Osteocyte (in vitro differentiated cells): Measurements from ENCODE around the gene SLC66A1. TPM values are rescaled to one million over a fixed set of nuclear protein-coding genes. Genes with fewer than 3 reads are reported as not detected.
A peak's percentile ranks its signal among the peaks of the same experiment; 100 is the strongest.

ENCODE experiments used
- DNase-seq: peaks from one replicate; pipeline ENCODE4 v3.0.0; 2021; ENCODE audit warnings: mixed read lengths; ENCODE audit not compliant: unreplicated experiment; ENCODE audit errors: extremely low spot score
- H3K27ac Mint-ChIP-seq: one replicate; pipeline ENCODE4 v1.8.0; 2021; ENCODE audit warnings: mild to moderate bottlenecking, mixed read lengths; ENCODE audit not compliant: unreplicated experiment
- H3K27me3 Mint-ChIP-seq: one replicate; pipeline ENCODE4 v1.8.0; 2021; ENCODE audit warnings: mixed read lengths; ENCODE audit not compliant: unreplicated experiment
- H3K36me3 Mint-ChIP-seq: one replicate; pipeline ENCODE4 v1.8.0; 2021; ENCODE audit warnings: mixed read lengths; ENCODE audit not compliant: unreplicated experiment
- H3K4me1 Mint-ChIP-seq: one replicate; pipeline ENCODE4 v1.8.0; 2021; ENCODE audit warnings: mixed read lengths; ENCODE audit not compliant: unreplicated experiment
- H3K4me3 Mint-ChIP-seq: one replicate; pipeline ENCODE4 v1.8.0; 2021; ENCODE audit warnings: mild to moderate bottlenecking, moderate library complexity, mixed read lengths; ENCODE audit not compliant: unreplicated experiment
- H3K9me3 Mint-ChIP-seq: one replicate; pipeline ENCODE4 v1.8.0; 2021; ENCODE audit warnings: mixed read lengths; ENCODE audit not compliant: unreplicated experiment
- total RNA-seq: library from RNA; stranded (reverse); gene quantifications from 2 replicates; pipeline ENCODE4 v1.2.1, GENCODE V29; 2021
- TF ChIP-seq, protein P1 (sequence below): fragments of 200-600 bp; sonication (generic); IDR thresholded peaks from 2 replicates; pipeline ENCODE4 v1.5.0; 2021; ENCODE audit warnings: antibody characterized with exemption, mild to moderate bottlenecking, moderate library complexity

The SLC66A1 gene
- total RNA-seq, 1 donor from 2014 or later: 25.8 TPM

DNA sequence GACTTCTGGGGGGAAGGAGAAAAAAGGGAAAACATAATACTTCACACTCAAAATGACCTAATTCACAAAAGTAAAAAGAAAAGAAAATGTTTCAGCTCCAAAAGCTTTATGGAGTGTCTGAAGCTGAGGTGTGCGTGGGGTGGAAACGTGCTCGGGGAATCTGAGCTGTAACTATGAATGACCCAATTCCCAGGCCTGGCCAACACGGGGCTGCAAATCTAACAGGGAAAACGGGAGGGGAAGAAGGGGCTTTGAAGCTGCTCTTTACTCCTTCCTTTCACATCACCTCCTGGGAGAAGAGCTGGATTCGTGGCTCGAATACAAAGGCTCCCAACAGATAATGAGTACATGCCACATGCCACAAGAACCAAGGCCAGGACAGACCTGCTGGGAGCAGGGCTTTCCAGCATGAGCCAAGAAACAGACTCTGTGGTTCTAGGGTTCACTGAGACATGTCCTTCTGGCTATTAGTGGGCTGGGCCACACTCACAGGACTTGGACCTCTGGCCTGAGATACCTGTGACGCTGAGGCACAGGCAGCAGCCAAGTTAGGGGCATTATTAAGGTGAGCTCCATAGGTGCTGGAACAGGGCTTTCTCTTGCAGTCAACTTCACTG, 51.5 kb downstream of the SLC66A1 start:
- H3K27ac Mint-ChIP-seq: peak overlapping the region; percentile 40
- H3K36me3 Mint-ChIP-seq: peaks cover 7% of the 10 kb centered on the region
- H3K27me3 Mint-ChIP-seq: no peaks in the 10 kb centered on the region

DNA sequence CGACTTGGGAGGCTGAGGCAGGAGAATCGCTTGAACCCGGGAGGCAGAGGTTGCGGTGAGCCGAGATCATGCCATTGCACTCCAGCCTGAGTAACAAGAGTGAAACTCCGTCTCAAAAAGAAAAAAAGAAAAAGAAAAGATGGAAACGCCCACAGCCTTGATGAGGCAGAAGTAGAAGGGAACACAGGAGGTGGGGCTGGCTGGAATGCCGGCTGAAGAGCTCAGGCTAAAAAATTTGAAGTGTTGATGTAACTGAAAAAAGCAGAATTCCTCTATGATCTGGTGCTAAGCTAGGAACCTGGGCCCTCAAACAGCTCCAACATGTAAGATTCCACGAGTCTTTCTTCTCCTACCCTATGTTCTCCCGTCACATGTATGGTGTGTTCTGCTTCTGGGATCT, 53.6 kb downstream of the SLC66A1 start:
- H3K27me3 Mint-ChIP-seq: no peaks in the 10 kb centered on the region
- peak overlapping the region; percentile 35 for H3K27ac Mint-ChIP-seq
- no peaks in the 10 kb centered on the region for H3K9me3 Mint-ChIP-seq
- DNase-seq: no peak
- TF ChIP-seq, protein P1, sequence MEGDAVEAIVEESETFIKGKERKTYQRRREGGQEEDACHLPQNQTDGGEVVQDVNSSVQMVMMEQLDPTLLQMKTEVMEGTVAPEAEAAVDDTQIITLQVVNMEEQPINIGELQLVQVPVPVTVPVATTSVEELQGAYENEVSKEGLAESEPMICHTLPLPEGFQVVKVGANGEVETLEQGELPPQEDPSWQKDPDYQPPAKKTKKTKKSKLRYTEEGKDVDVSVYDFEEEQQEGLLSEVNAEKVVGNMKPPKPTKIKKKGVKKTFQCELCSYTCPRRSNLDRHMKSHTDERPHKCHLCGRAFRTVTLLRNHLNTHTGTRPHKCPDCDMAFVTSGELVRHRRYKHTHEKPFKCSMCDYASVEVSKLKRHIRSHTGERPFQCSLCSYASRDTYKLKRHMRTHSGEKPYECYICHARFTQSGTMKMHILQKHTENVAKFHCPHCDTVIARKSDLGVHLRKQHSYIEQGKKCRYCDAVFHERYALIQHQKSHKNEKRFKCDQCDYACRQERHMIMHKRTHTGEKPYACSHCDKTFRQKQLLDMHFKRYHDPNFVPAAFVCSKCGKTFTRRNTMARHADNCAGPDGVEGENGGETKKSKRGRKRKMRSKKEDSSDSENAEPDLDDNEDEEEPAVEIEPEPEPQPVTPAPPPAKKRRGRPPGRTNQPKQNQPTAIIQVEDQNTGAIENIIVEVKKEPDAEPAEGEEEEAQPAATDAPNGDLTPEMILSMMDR: no peak
- peaks cover 34% of the 10 kb centered on the region for H3K4me1 Mint-ChIP-seq
- H3K36me3 Mint-ChIP-seq: peaks cover 7% of the 10 kb centered on the region
- no peak overlapping the region for H3K4me3 Mint-ChIP-seq

More for the DNA sequence above, 51.5 kb downstream of the SLC66A1 start:
- no peak overlapping the region for H3K4me3 Mint-ChIP-seq
- TF ChIP-seq, protein P1: no peak
- no peaks in the 10 kb centered on the region for H3K9me3 Mint-ChIP-seq
- H3K4me1 Mint-ChIP-seq: peaks cover 15% of the 10 kb centered on the region
- DNase-seq: no peak

DNA sequence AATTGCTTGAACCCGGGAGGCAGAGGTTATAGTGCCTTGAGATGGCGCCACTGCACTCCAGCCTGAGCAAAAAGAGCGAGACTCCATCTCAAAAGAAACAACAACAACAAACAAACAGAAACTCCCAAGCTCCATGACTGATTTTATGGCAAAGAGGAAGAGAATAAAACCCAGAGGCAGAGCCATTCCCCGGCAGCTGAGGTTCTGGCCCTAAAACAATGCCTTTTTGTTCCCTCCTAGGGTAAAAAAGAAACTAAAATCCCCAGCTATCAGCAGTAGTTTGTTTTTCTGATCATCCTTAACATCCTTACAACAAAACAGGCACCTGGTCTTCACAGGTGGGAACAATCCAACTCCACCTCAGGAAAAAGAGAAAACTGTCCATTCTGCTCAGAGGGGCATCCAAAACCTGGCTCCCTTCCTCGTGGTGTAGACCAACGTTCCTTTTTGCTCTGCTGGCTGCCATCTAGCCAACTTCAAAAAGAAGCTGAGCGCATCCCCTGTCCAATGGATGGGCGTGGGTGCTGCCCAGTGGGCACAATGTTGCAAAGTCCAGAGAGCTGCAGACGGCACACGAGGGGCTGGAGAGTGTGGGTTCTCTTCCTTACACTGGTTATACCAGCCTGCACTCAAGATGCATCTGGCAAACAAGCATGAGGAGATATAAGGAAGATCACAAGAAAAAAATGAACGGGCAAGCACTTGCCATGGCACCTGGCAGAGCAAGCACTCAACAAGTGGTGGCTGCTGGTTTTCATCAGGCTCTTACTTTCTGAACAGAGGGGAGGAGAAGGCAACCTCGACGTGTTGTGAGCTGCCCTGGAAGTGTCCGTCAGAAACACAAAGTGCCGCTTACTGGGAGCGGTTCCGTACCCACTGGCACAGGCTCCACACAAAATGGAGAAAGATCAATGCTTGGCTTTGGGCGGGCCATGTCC, 54.7 kb downstream of the SLC66A1 start:
- Mint-ChIP-seq H3K36me3 (peaks cover 7% of the 10 kb centered on the region), H3K4me3 (no peak overlapping the region), H3K4me1 (peaks cover 26% of the 10 kb centered on the region), H3K9me3 (no peaks in the 10 kb centered on the region), H3K27ac (peak overlapping the region; percentile 50), H3K27me3 (no peaks in the 10 kb centered on the region)
- TF ChIP-seq, protein P1: no peak
- no peak for DNase-seq

DNA sequence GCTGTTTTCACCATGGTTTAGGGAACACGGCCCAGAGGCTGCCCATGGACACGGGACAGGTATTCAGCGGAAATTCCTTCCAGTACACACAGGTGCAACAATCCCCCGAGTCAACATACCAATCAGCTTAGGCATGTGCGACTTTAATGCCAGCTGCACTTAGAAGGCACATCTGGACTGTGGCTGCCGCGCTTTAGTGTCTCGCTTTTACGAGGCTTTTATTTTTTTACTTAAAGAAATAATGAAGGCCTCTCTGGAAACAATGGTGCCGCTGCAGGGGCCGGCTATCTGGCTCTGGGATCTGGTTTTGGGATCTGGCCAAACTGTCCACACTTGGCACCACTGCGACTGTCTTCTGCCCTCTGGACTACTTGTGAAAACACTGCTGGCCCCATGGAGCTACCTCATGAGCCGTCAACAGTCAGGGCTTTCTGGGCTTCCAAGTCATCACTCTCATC, 55.5 kb downstream of the SLC66A1 start:
- H3K4me1 Mint-ChIP-seq: peaks cover 26% of the 10 kb centered on the region
- no peak overlapping the region for H3K4me3 Mint-ChIP-seq
- H3K36me3 Mint-ChIP-seq: peaks cover 7% of the 10 kb centered on the region
- TF ChIP-seq, protein P1: no peak
- H3K27ac Mint-ChIP-seq: no peak overlapping the region
- no peaks in the 10 kb centered on the region for H3K9me3 Mint-ChIP-seq
- DNase-seq: no peak
- no peaks in the 10 kb centered on the region for H3K27me3 Mint-ChIP-seq

DNA sequence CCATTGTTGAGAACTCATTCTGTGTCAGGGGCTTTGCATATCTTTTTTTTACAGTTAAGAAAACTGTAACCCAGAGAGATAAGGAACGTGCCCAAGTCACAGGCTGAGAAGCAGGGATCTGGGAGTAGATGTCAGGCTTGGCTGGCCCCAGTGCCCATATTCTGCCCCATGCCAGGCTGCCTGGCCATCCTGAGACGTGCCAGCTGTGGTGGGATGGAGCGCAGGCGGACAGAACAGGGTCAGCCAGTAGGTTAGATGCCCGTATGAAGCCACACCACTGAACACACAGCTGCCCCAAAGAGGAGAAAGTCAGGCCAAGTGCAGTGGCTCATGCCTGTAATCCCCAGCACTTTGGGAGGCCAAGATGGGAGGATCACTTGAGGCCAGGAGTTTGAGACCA, 55.9 kb downstream of the SLC66A1 start:
- TF ChIP-seq, protein P1: no peak

More for the DNA sequence above, 55.9 kb downstream of the SLC66A1 start:
- Mint-ChIP-seq H3K27me3 (no peaks in the 10 kb centered on the region), H3K4me1 (peaks cover 26% of the 10 kb centered on the region), H3K27ac (no peak overlapping the region), H3K36me3 (peaks cover 7% of the 10 kb centered on the region), H3K9me3 (no peaks in the 10 kb centered on the region), H3K4me3 (no peak overlapping the region)
- DNase-seq: no peak
